Hepatocyte (in vitro differentiated cells): ENCODE results near the gene NOX5. TPM values are rescaled to one million over a fixed set of nuclear protein-coding genes. Genes with fewer than 3 reads are reported as not detected.
A peak's percentile ranks its signal among the peaks of the same experiment; 100 is the strongest.

Experiments used
- DNase-seq: peaks from one replicate; pipeline ENCODE4 v3.0.0-alpha.2; 2016; ENCODE audit warnings: low spot score
- H2AFZ ChIP-seq: fragments of 200-600 bp; sonication (generic); 2 replicates; pipeline ENCODE4 v1.6.0; 2016; ENCODE audit warnings: antibody characterized with exemption, mild to moderate bottlenecking
- H3K27ac ChIP-seq: fragments of 200-600 bp; sonication (generic); 2 replicates; pipeline ENCODE4 v1.5.1; 2016; ENCODE audit warnings: mild to moderate bottlenecking
- H3K27me3 ChIP-seq: fragments of 200-600 bp; sonication (generic); 2 replicates; pipeline ENCODE4 v1.6.1; 2016
- H3K36me3 ChIP-seq: fragments of 200-600 bp; sonication (generic); replicated peaks from 2 replicates; pipeline ENCODE4 v1.5.1; 2016; ENCODE audit warnings: low read depth; ENCODE audit not compliant: insufficient read depth
- H3K4me1 ChIP-seq: fragments of 200-600 bp; sonication (generic); 2 replicates; pipeline ENCODE4 v1.5.1; 2016; ENCODE audit warnings: mild to moderate bottlenecking, moderate library complexity; ENCODE audit not compliant: insufficient read depth
- H3K4me2 ChIP-seq: fragments of 200-600 bp; sonication (generic); 2 replicates; pipeline ENCODE4 v1.6.0; 2016
- H3K4me3 ChIP-seq: fragments of 200-600 bp; sonication (generic); 2 replicates; pipeline ENCODE4 v1.5.1; 2016; ENCODE audit warnings: mild to moderate bottlenecking
- H3K79me2 ChIP-seq: fragments of 200-600 bp; sonication (generic); 2 replicates; pipeline ENCODE4 v1.6.0; 2017; ENCODE audit warnings: mild to moderate bottlenecking
- H3K9me2 ChIP-seq: fragments of 200-600 bp; sonication (generic); replicated peaks from 2 replicates; pipeline ENCODE4 v1.6.0; 2017; ENCODE audit warnings: mild to moderate bottlenecking; ENCODE audit not compliant: insufficient read depth
- H3K9me3 ChIP-seq: fragments of 200-600 bp; sonication (generic); 2 replicates; pipeline ENCODE4 v1.5.1; 2016; ENCODE audit warnings: low read depth, mild to moderate bottlenecking
- H4K20me1 ChIP-seq: fragments of 200-600 bp; sonication (generic); 2 replicates; pipeline ENCODE4 v1.6.0; 2016; ENCODE audit warnings: mild to moderate bottlenecking; ENCODE audit not compliant: insufficient read depth, poor library complexity, severe bottlenecking
- CTCF ChIP-seq: fragments of 200-600 bp; sonication (generic); IDR thresholded peaks from 2 replicates; pipeline ENCODE4 v1.5.1; 2016; ENCODE audit warnings: antibody characterized with exemption, mild to moderate bottlenecking; ENCODE audit not compliant: poor library complexity
- EZH2 ChIP-seq: fragments of 200-600 bp; sonication (generic); IDR thresholded peaks from 2 replicates; pipeline ENCODE4 v1.6.1; 2016; ENCODE audit warnings: antibody characterized with exemption, mild to moderate bottlenecking, borderline replicate concordance
- EZH2phosphoT487 ChIP-seq: fragments of 200-600 bp; sonication (generic); IDR thresholded peaks from one replicate; pipeline ENCODE4 v1.6.1; 2018; ENCODE audit warnings: antibody characterized with exemption, mild to moderate bottlenecking, low read depth, moderate library complexity; ENCODE audit not compliant: unreplicated experiment, severe bottlenecking
- WGBS: methylation state at CpG from one replicate; pipeline ENCODE4 v1.1.6; 2016; ENCODE audit warnings: low lambda C conversion rate; ENCODE audit errors: missing lambda C conversion rate; 5-methylcytosine and 5-hydroxymethylcytosine counted together
- polyA plus RNA-seq: library from polyadenylated mRNA; unstranded; fragments of >200 nt; fragmentation: Nextera tagmentation; extraction: Ambion mirVana; gene quantifications from 2 replicates; pipeline ENCODE4 v1.2.1, GENCODE V29; 2016
- total RNA-seq: library from RNA; depleted of rRNA; stranded (reverse); fragments of >200 nt; gene quantifications from 2 replicates; pipeline ENCODE4 v1.2.3, GENCODE V29; 2014

Gene NOX5
- total and polyA plus RNA-seq, 2 experiments from 2014 or later, result 0.13 TPM; not detected in 1

- DNase-seq, result no peak
- H2AFZ ChIP-seq, result peak overlapping the region; percentile 14
- TF ChIP-seq EZH2, result no peak
- no peak for TF ChIP-seq EZH2phosphoT487
- no peak for TF ChIP-seq CTCF
- H3K4me2 ChIP-seq, result peak overlapping the region; percentile 13
- H3K27ac ChIP-seq, result peak overlapping the region; percentile 74
- no peak overlapping the region for H3K4me3 ChIP-seq
- no peaks in the 10 kb centered on the region for H3K27me3 ChIP-seq
- H3K9me2 ChIP-seq, result no peaks in the 10 kb centered on the region
- H3K36me3 ChIP-seq, result no peaks in the 10 kb centered on the region
- H3K79me2 ChIP-seq, result no peaks in the 10 kb centered on the region
- no peaks in the 10 kb centered on the region for H3K9me3 ChIP-seq
- H4K20me1 ChIP-seq, result no peaks in the 10 kb centered on the region
- 68% methylated on average over 10 of the region's 10 CpGs for WGBS
- H3K4me1 ChIP-seq, result peaks cover 25% of the 10 kb centered on the region
Observed at GRCh38 chr15:69081310-69082004, 67.0 kb downstream of the NOX5 start.

- H3K4me3 ChIP-seq, result no peak overlapping the region
- H3K27me3 ChIP-seq, result no peaks in the 10 kb centered on the region
- peak overlapping the region; percentile 74 for H3K27ac ChIP-seq
- H4K20me1 ChIP-seq, result no peaks in the 10 kb centered on the region
- no peaks in the 10 kb centered on the region for H3K79me2 ChIP-seq
- H2AFZ ChIP-seq, result no peak overlapping the region
- TF ChIP-seq EZH2phosphoT487, result no peak
- no peak for TF ChIP-seq CTCF
- TF ChIP-seq EZH2, result no peak
- whole genome bisulfite sequencing, result 70% methylated on average over 3 of the region's 3 CpGs
- H3K36me3 ChIP-seq, result no peaks in the 10 kb centered on the region
- H3K9me2 ChIP-seq, result no peaks in the 10 kb centered on the region
- H3K4me2 ChIP-seq, result peak overlapping the region; percentile 13
- peaks cover 25% of the 10 kb centered on the region for H3K4me1 ChIP-seq
- DNase-seq, result no peak
- H3K9me3 ChIP-seq, result no peaks in the 10 kb centered on the region
Observed at GRCh38 chr15:69082021-69082502, 67.6 kb downstream of the NOX5 start.

- no peak for DNase-seq
- H3K4me1 ChIP-seq, result peaks cover 25% of the 10 kb centered on the region
- H3K79me2 ChIP-seq, result no peaks in the 10 kb centered on the region
- no peaks in the 10 kb centered on the region for H3K27me3 ChIP-seq
- no peaks in the 10 kb centered on the region for H3K9me2 ChIP-seq
- no peaks in the 10 kb centered on the region for H3K36me3 ChIP-seq
- H3K4me2 ChIP-seq, result peak overlapping the region; percentile 13
- WGBS, result 51% methylated on average over 3 of the region's 3 CpGs
- H2AFZ ChIP-seq, result no peak overlapping the region
- H4K20me1 ChIP-seq, result no peaks in the 10 kb centered on the region
- peak overlapping the region; percentile 74 for H3K27ac ChIP-seq
- TF ChIP-seq EZH2phosphoT487 (no peak), EZH2 (no peak), CTCF (no peak)
- no peak overlapping the region for H3K4me3 ChIP-seq
- no peaks in the 10 kb centered on the region for H3K9me3 ChIP-seq
Observed at GRCh38 chr15:69082554-69082953, 68.1 kb downstream of the NOX5 start.
